ENCODE measurements around the gene FAT2.

The FAT2 gene

DNA sequence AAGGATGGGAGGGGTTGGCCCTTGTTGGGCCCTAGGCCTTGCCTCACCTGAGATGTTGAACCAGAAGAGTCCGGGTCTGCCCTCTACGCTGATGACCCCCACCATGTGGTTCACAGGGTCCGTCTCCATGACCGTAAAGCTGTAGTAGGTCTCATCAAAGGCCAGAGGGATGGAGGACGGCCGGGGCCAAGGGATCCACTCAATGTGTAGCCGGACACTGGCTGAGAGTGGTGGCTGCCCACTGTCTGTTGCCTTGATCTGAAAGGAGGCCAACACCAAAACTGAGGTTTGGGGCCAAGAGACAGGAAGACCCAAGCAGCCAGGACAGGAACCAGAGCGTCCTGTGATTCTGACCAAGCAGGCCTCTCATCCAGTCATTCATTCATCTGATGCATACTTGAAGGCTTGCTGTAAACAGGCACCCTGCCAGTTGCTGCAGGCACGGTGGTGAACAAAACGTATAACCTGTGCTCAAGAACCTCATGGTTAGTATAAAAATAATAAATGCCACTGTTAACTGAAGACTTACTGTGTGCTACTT is 37.9 kb downstream of the FAT2 start:
- DNase-seq: no peak

DNA sequence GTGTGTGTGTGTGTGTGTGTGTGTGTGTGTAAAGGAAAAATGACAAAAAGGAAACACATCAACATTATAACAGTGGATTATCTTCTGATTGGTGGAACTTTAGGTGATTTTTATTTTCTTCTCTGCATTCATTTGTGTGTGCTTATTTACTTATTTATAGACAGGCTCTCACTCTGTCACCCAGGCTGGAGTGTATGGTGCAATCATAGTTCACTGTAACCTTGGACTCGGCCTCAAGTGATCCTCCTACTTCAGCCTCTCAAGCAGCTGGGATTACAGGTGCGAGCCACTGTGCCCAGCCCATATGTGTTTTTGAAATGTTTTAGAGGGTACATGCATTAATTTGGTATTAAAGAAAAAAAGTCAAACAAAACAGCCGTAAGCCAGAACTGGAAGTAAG is 39.1 kb downstream of the FAT2 start:
- DNase-seq: no peak

GRCh38 chr5:151550146-151550545 is 41.0 kb downstream of the FAT2 start:
- DNase-seq: no peak

GRCh38 chr5:151549713-151550112 is 41.4 kb downstream of the FAT2 start:
- no peak for DNase-seq

DNA sequence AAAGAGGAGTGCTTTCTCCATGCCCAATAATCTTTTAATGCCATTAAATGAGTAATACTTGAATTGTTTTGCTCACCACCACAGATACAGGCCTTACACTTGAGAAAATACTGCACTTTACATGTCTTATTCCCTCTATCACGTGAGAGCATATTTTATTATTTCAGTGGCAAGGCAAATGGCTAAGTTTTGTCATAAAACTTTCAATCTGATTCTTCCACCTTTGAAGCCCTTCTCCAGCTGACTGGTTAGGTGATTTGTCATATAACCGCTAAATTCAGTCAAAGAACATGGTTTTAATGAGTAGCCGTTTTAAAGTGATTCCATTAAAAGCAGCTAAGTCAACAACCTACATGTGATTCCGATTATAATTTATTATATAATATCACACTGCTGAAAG is 43.8 kb downstream of the FAT2 start:
- DNase-seq: no peak

DNA sequence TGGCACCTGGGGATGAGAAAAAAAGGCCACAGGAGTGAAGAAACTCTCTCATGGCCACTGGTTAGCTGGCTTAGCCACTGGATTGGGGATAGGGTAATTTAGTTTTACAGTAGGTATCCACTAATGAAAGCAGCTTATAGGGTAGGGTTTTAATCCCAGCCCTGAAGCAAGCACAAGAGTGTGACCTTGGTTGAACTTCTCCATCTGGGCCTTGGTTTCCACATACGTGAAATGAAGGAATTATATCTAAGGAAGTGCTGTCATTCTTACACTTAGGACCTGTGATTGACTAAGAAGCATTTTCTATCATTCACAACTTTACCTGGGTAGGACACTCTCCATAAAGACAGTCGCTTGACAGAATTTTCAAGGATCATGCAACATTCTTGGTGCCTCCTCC is 49.6 kb downstream of the FAT2 start:
- DNase-seq: no peak
